GM12873 (cell line): Measurements from ENCODE around the gene TMPRSS13.

Source experiments
- CTCF ChIP-seq: IDR thresholded peaks from 2 replicates; pipeline ENCODE4 v1.5.1; 2012; ENCODE audit warnings: low read depth, mild to moderate bottlenecking, moderate library complexity, low read length, control low read depth; ENCODE audit not compliant: insufficient read depth; ENCODE audit errors: missing control alignments

The TMPRSS13 gene

GRCh38 chr11:117934526-117935307 lies 5.5 kb upstream of the TMPRSS13 start:
- TF ChIP-seq CTCF, result no peak

DNA sequence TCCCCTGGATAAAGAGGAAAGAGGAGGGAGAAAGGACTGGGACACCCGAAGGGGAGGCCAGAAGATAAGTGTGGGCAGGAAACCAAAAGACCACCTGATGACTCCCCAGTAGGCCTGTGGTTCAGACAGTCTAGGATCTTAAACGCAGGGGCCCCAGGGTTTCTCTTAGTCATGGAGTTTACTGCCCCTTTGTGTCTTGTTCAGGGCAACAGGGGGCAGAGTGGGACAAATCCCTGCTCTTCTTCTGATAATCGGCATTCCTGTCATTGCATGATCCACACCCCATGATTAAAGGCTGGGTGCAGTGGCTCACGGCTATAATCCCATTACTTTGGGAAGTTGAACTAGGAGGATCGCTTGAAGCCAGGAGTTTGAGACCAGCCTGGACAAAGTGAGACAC lies 4.7 kb upstream of the TMPRSS13 start:
- no peak for TF ChIP-seq CTCF

- TF ChIP-seq CTCF, result no peak
Measured at GRCh38 chr11:117933475-117933874, 4.3 kb upstream of the TMPRSS13 start.

DNA sequence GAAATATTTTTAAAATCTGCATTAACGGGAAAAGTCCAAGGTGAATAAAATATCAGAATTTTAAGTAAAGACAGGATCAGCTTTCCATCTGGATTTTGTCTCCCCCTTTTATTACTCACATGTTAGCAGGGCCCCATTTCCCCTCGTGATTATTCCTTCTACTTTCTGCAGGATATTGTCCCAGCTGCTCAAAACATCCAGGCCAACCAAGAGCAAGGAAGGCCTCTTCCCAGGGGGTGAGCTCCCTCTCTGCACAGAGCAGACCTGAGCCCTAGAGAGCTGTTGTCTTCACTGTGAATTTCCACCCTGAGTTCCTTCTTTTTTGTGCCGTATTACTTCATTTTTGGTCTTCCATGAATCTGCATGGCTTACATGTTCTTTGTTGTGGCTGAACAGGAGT lies 3.7 kb upstream of the TMPRSS13 start:
- TF ChIP-seq CTCF, result no peak

DNA sequence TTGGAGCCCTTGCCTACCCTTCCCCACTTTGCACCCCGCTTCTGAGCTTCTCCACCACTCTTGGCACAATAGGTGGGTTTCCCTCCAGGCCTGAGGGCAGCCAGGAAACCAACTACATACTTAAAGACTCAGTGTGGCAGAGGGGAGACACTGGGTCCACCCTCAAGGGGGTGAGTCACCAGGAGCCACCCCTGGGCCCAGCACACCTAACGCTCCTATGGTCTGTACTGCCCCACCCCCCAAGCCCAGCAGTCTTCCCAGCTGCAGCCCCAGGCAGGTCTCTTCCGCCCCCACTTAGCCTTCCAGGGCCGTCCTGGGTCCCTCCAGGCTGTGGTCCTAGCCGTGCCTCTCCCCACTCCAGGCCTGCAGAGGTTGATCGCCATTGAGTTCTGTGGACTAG lies 3.2 kb upstream of the TMPRSS13 start:
- TF ChIP-seq CTCF, result no peak

- no peak for TF ChIP-seq CTCF
Measured at GRCh38 chr11:117931971-117932370, 2.8 kb upstream of the TMPRSS13 start.

GRCh38 chr11:117931331-117931950 lies 2.2 kb upstream of the TMPRSS13 start:
- no peak for TF ChIP-seq CTCF
